B cell (primary cell): ENCODE measurements around the gene LGALS4. TPM values are rescaled to one million over a fixed set of nuclear protein-coding genes. Genes with fewer than 3 reads are reported as not detected.

Source experiments
- ATAC-seq: fragments of 200-7000 bp; cut with Tn5 transposase; one replicate; pipeline ENCODE4 v1.10.0; 2021; ENCODE audit warnings: low read depth, mild to moderate bottlenecking, moderate number of reproducible peaks, moderate library complexity
- CTCF ChIA-PET: fragments of 350-600 bp; sonication (Branson Sonifier 250); formaldehyde crosslinking; loops from one replicate; lab custom pipeline; 2021; ENCODE audit warnings: antibody characterized with exemption, inconsistent platforms; lab: Charles Lee
- POLR2A ChIA-PET: fragments of 350-600 bp; sonication (Branson Sonifier 250); formaldehyde crosslinking; loops from one replicate; lab custom pipeline; 2021; ENCODE audit warnings: antibody characterized with exemption; lab: Charles Lee
- DNase-seq: peaks from one replicate; pipeline ENCODE4 v3.0.0; 2013
- H2AFZ ChIP-seq: 2 replicates; pipeline ENCODE4 v1.6.1; 2012; ENCODE audit warnings: mild to moderate bottlenecking, low read depth, low read length; ENCODE audit not compliant: insufficient read depth, poor library complexity, severe bottlenecking
- H3K27ac ChIP-seq, 2 donors: 1 replicate in 1 of 2; 2 replicates in 1 of 2; pipeline ENCODE4 v1.5.1; 2012 to 2013; ENCODE audit warnings: low read length in 2 of 2, mild to moderate bottlenecking in 2 of 2, moderate library complexity in 1 of 2
- H3K27me3 ChIP-seq, 4 experiments: fragments of 200-600 bp in 1 of 4; sonication (generic) in 1 of 4; replicated peaks in 1 of 4; 1 replicate in 2 of 4; 2 replicates in 2 of 4; pipeline versions ENCODE4 v1.6.1 to v1.7.0; 2013 to 2016; ENCODE audit warnings: low read length in 3 of 4, mild to moderate bottlenecking in 2 of 4, mixed read lengths in 1 of 4, moderate library complexity in 1 of 4; ENCODE audit not compliant: insufficient read depth in 4 of 4, control insufficient read depth in 3 of 4; ENCODE audit errors: control extremely low read depth in 1 of 4
- H3K36me3 ChIP-seq, 2 experiments: replicated peaks in 1 of 2; 1 replicate in 1 of 2; 2 replicates in 1 of 2; pipeline versions ENCODE4 v1.6.1 to v1.7.1; 2013; ENCODE audit warnings: low read length in 1 of 2; ENCODE audit not compliant: insufficient read depth in 2 of 2, control insufficient read depth in 1 of 2; ENCODE audit errors: control extremely low read depth in 1 of 2, extremely low read depth in 1 of 2
- H3K4me1 ChIP-seq, 2 donors: fragments of 200-600 bp in 1 of 2; sonication (generic) in 1 of 2; 1 replicate in 1 of 2; 2 replicates in 1 of 2; pipeline versions ENCODE4 v1.5.1 to v1.6.1; 2013 to 2017; ENCODE audit warnings: low read length in 2 of 2; ENCODE audit not compliant: control insufficient read depth in 2 of 2, insufficient read depth in 2 of 2
- H3K4me2 ChIP-seq: replicated peaks from 2 replicates; pipeline ENCODE3; 2012; ENCODE audit warnings: mild to moderate bottlenecking, low read depth, low read length; ENCODE audit not compliant: poor library complexity, severe bottlenecking
- H3K4me3 ChIP-seq, 5 experiments: fragments of 200-600 bp in 1 of 5; sonication (generic) in 1 of 5; 1 replicate in 3 of 5; 2 replicates in 2 of 5; pipeline versions ENCODE4 v1.5.1 to v1.7.0; 2011 to 2016; ENCODE audit warnings: low read length in 4 of 5, mild to moderate bottlenecking in 4 of 5, low read depth in 2 of 5, control low read depth in 1 of 5, moderate library complexity in 1 of 5; ENCODE audit not compliant: insufficient read depth in 1 of 5; ENCODE audit errors: control extremely low read depth in 1 of 5, extremely low read depth in 1 of 5
- H3K79me2 ChIP-seq: fragments of 200-600 bp; sonication (generic); one replicate; pipeline ENCODE4 v1.6.0; 2016; ENCODE audit warnings: low read length; ENCODE audit not compliant: control insufficient read depth, insufficient read depth
- H3K9ac ChIP-seq: fragments of 200-600 bp; sonication (generic); 2 replicates; pipeline ENCODE4 v1.6.1; 2017; ENCODE audit warnings: mild to moderate bottlenecking, low read length, moderate library complexity
- H3K9me3 ChIP-seq, 3 donors: one replicate each; pipeline versions ENCODE4 v1.6.1 to v1.7.1; 2013; ENCODE audit warnings: low read length in 2 of 3; ENCODE audit not compliant: control insufficient read depth in 2 of 3, insufficient read depth in 1 of 3; ENCODE audit errors: control extremely low read depth in 1 of 3
- H4K20me1 ChIP-seq: 2 replicates; pipeline ENCODE4 v1.6.0; 2012; ENCODE audit warnings: mild to moderate bottlenecking, low read length; ENCODE audit not compliant: insufficient read depth, control insufficient read depth, poor library complexity, severe bottlenecking
- H3K27ac Mint-ChIP-seq: one replicate; pipeline ENCODE4 v1.8.0; 2021; ENCODE audit warnings: mixed read lengths
- H3K27me3 Mint-ChIP-seq: one replicate; pipeline ENCODE4 v1.8.0; 2021; ENCODE audit warnings: mixed read lengths
- H3K4me1 Mint-ChIP-seq: one replicate; pipeline ENCODE4 v1.8.0; 2021; ENCODE audit warnings: mixed read lengths
- H3K4me3 Mint-ChIP-seq: one replicate; pipeline ENCODE4 v1.8.0; 2021; ENCODE audit warnings: mixed read lengths
- H3K9me3 Mint-ChIP-seq: one replicate; pipeline ENCODE4 v1.8.0; 2022; ENCODE audit warnings: mixed read lengths; ENCODE audit not compliant: insufficient read depth
- CTCF ChIP-seq: fragments of 200-600 bp; IDR thresholded peaks from one replicate; pipeline ENCODE4 v1.8.0; 2022; ENCODE audit warnings: antibody characterized with exemption, mild to moderate bottlenecking
- EZH2 ChIP-seq: IDR thresholded peaks from 2 replicates; pipeline ENCODE4 v1.6.1; 2012; ENCODE audit warnings: borderline replicate concordance, low read depth, mild to moderate bottlenecking, moderate library complexity, low read length; ENCODE audit not compliant: insufficient read depth, poor library complexity, severe bottlenecking
- WGBS: methylation state at CpG from one replicate; pipeline ENCODE4 v1.1.5; 2013; ENCODE audit warnings: missing lambda C conversion rate; ENCODE audit not compliant: insufficient coverage; 5-methylcytosine and 5-hydroxymethylcytosine counted together
- intact Hi-C: fragments of 100-400 bp; cut with micrococcal nuclease; formaldehyde crosslinking; loops from one replicate; pipeline ENCODE4 v1.10.0; 2022
- polyA plus RNA-seq: library from polyadenylated mRNA; depleted of rRNA; stranded (reverse); fragments of >200 nt; gene quantifications from 2 replicates; pipeline ENCODE4 v1.2.3, GENCODE V29; 2012
- total RNA-seq, 2 donors: library from RNA; stranded (reverse); fragments of 120-200 nt in 1 of 2; gene quantifications; 1 replicate in 1 of 2; 2 replicates in 1 of 2; pipeline versions ENCODE4 v1.2.3 to v1.2.4, GENCODE V29; 2013 to 2022

The LGALS4 gene
- total and polyA plus RNA-seq, 2 donors (not counting 1 experiment from before 2014, with no cell fraction given): 5.4 to 8.4 TPM

- peaks cover 0 to 54% of the 10 kb centered on the region in 2 experiments for H3K36me3 ChIP-seq
- CTCF ChIA-PET: no interaction called here
- Mint-ChIP-seq H3K27ac (no peak overlapping the region), H3K9me3 (no peaks in the 10 kb centered on the region), H3K4me3 (no peak overlapping the region), H3K27me3 (no peaks in the 10 kb centered on the region), H3K4me1 (peaks cover 4% of the 10 kb centered on the region)
- H3K9me3 ChIP-seq: peaks cover 0 to 3% (median 0%) of the 10 kb centered on the region in 3 donors
- H3K9ac ChIP-seq: no peak overlapping the region
- WGBS: 97% methylated on average over 6 of the region's 13 CpGs
- H3K4me1 ChIP-seq: no peaks in the 10 kb centered on the region
- no peak for ATAC-seq
- no peak overlapping the region for H3K27ac ChIP-seq
- H3K79me2 ChIP-seq: peaks cover 26% of the 10 kb centered on the region
- H3K27me3 ChIP-seq: no peaks in the 10 kb centered on the region
- no peak for TF ChIP-seq CTCF
- TF ChIP-seq EZH2: no peak
- POLR2A ChIA-PET: no interaction called here
- no peak overlapping the region for H3K4me3 ChIP-seq
- no peak overlapping the region for H3K4me2 ChIP-seq
- peaks cover 41% of the 10 kb centered on the region for H4K20me1 ChIP-seq
- no peak for DNase-seq
- H2AFZ ChIP-seq: no peak overlapping the region
- intact Hi-C loops: no loop called here
Measured at GRCh38 chr19:38819231-38819920, 6.6 kb upstream of the LGALS4 start.

GRCh38 chr19:38817081-38817480 is 4.3 kb upstream of the LGALS4 start:
- no peak overlapping the region for H3K27ac Mint-ChIP-seq
- POLR2A ChIA-PET: interaction anchor here (1.1 kb wide), 1 partner anchor 32 kb away, joined by 4 read pairs; no protein-coding TSS in a partner anchor
- Histone ChIP-seq H3K27ac (no peak overlapping the region), H2AFZ (no peak overlapping the region), H3K79me2 (peaks cover 13% of the 10 kb centered on the region), H3K36me3 (peaks cover 0 to 44% of the 10 kb centered on the region in 2 experiments), H3K4me3 (no peak overlapping the region), H3K4me2 (no peak overlapping the region), H4K20me1 (peaks cover 33% of the 10 kb centered on the region), H3K9ac (no peak overlapping the region), H3K27me3 (no peaks in the 10 kb centered on the region), H3K4me1 (no peaks in the 10 kb centered on the region), H3K9me3 (no peaks in the 10 kb centered on the region)
- intact Hi-C loops: no loop called here
- DNase-seq: no peak
- no peaks in the 10 kb centered on the region for H3K27me3 Mint-ChIP-seq
- peaks cover 2% of the 10 kb centered on the region for H3K4me1 Mint-ChIP-seq
- H3K4me3 Mint-ChIP-seq: no peak overlapping the region
- CTCF ChIA-PET: no interaction called here
- H3K9me3 Mint-ChIP-seq: no peaks in the 10 kb centered on the region
- no peak for ATAC-seq
- 95% methylated on average over 15 of the region's 15 CpGs for WGBS
- TF ChIP-seq CTCF (no peak), EZH2 (no peak)
